Raji (cell line): ENCODE data around the gene TBC1D32.

Experiments
- POLR2A ChIP-seq: IDR thresholded peaks from 2 replicates; pipeline ENCODE4 v1.6.1; 2011; ENCODE audit warnings: low read depth, low read length, control low read depth; ENCODE audit not compliant: insufficient read depth

TBC1D32 gene

GRCh38 chr6:121334299-121335086 lies at the start of gene TBC1D32:
Gene TBC1D32, minus strand, starts transcription at chr6:121334480. Its CDS starts 50 bp downstream, at chr6:121334430.
- peak; percentile 74 for TF ChIP-seq POLR2A

DNA sequence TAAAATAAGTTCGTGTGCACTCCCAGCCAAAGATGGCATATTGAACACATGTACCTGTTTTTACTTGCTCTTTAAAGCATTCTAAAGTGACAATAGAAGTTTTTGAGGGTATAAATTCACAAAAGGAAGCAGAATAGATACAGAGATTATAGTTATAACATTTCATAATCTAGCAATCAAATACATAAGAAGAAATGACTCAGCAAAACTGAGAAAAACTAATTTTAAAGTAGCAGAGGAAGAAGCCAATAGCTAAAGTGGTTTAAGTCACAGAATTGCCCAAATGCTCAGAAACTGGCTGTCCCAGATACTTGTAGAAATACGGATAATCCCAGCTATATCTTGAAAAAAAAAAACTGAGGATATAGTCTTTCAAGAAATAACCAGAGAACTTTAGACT lies 49.2 kb upstream of the TBC1D32 start:
- TF ChIP-seq POLR2A, result no peak

GRCh38 chr6:121382467-121383121 lies 48.3 kb upstream of the TBC1D32 start:
- TF ChIP-seq POLR2A, result no peak

DNA sequence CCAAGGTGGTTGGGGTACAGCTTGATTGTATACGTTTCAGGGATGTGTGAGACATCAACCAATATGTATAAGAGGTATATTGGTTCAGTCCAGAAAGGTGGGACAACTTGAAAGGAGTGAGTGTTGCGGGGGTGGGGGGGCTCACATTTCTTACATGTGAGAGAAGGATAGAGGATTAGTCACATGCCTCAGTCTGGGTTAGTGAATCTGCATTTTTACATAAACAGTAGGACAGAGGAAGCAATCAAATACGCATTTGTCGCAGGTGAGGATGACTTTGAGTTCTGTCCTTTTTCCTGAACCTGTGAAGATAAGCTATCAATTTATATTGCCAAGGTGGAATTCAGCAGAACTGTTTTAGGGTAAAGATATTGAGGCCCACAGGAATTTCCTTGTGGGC lies 42.1 kb upstream of the TBC1D32 start:
- no peak for TF ChIP-seq POLR2A

GRCh38 chr6:121365536-121366521 lies 31.5 kb upstream of the TBC1D32 start:
- no peak for TF ChIP-seq POLR2A

GRCh38 chr6:121356575-121356974 lies 22.3 kb upstream of the TBC1D32 start:
- TF ChIP-seq POLR2A, result no peak

DNA sequence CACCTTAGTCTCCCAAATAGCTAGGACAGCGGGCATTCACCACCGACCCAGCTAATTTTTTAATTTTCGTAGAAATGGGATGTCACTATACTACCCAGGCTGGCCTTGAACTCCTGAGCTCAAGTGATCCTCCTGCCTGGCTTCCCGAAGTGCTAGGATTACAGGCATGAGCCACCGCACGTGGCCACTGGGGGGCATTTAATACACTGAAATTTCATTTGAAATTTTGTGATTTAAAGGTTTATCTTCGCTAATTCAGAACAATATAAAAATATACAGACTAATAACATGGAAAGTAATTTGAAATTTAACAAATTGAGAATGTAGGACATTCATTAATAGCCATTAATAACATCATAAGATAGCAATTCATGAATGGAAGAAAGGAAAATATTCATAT lies 20.5 kb upstream of the TBC1D32 start:
- no peak for TF ChIP-seq POLR2A

DNA sequence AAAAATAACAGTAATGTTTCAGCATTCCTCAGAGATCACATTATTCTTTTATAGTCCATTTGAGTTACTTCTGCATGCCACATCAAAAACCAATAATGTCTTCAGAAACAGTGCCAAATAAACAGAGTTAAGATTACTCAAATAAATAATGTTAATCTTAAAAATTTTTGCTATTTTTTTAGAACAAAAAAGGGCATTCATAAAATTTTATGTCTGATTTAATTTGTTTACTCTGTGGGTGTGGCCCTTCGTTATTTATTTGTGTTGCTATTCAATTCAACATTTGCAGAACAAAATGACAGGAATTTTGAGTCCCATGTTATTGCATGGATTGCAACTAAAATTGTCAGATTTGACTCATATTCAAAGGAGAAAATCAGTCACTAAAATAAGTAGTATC lies 18.7 kb upstream of the TBC1D32 start:
- TF ChIP-seq POLR2A, result no peak

DNA sequence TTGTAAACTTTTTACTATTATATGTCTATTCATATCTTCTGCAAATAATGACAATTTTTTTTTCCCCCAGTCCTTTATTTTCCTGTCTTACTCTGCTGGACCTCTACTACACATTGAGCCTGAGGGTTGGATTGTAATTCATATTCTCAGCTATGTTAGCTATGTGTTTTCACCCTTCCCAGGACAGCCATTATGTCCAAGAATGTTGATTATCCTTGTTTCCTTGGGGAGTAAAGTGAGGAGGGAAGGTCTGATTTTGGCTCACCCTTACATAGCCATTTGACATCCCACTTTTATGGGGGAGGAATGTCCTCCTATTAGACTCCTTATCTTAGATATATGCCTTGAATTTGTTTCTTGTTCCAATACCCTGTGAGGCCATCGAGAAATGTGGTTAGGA lies 17.6 kb upstream of the TBC1D32 start:
- no peak for TF ChIP-seq POLR2A

GRCh38 chr6:121349596-121349995 lies 15.3 kb upstream of the TBC1D32 start:
- TF ChIP-seq POLR2A, result no peak

DNA sequence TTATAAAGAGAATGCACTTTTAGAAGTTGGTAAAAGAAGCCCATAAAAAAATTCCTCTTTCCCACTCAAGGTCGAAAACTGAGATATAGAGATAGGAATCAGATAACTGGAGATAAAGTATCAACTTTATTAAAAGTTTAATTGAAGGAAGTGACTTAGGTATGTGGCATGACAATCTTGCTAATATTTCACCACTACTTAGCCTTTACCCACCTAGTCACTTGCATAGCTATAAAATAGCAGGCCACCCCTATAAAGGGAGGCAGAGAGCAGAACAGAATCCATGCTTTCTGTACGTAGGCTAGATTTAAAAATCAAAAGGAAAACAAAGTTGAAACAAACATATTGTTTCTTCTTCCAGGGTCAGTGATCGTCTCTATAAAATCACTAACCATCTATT lies 13.2 kb upstream of the TBC1D32 start:
- no peak for TF ChIP-seq POLR2A

DNA sequence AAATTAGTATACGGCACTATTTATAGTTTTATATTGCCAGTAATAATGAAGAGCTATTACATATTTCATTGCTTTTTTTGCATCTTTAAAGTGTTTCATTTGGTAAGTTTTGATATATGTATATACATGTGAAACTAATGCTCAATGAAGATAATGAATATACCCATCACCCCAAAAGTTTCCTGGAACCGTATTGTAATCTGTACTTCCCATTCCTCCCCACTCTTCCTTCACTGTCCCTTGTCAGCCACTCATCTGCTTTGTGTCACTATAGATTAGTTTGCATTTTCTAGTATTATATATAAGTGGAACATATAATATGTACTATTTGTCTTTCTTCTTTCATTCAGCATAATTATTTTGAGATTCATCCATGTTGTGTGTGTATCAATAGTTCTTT lies 10.3 kb upstream of the TBC1D32 start:
- TF ChIP-seq POLR2A, result no peak

- TF ChIP-seq POLR2A, result no peak
Measured at GRCh38 chr6:121339639-121340226, 5.5 kb upstream of the TBC1D32 start.

DNA sequence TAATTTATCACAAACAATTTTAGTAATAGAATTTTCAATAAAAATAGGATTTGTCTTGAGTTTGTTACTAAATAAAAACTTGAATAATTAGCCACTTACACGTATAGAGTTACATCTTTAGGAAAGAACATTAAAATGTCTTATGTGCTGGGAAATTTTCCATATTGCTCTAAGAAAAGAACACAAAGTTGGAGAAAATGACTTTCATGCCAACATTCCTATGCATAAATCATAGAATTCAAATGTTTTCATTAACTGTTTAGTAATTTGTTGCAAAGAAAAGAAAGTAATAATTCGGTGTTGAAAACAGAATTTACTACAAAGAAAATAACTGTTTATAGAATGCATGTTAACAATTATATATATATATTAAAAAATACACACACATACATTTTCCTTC lies 4.7 kb upstream of the TBC1D32 start:
- TF ChIP-seq POLR2A, result no peak

DNA sequence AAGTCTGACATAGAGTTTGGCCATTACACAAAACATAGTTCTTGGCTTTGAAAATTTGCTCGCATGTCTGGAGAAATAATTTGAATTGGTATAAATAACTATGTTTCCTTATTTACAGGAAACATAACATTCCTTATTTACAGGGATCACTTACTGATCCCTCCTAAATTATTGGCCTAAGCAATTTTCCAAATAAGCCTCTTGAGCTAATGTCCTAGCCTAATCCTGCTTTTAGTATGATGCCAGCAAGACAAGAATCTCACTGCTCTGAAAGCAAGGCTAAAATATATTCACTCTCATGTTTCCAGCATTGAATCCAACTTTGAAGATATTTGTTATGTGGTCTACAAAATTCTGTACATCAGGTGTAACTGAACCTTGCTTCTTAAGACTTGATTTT lies 4.1 kb upstream of the TBC1D32 start:
- TF ChIP-seq POLR2A, result no peak
